IPS-18a (cell line): ENCODE measurements around the gene RASSF7.

Source experiments
- H3K27ac ChIP-seq: one replicate; pipeline ENCODE4 v1.5.1; 2013; ENCODE audit warnings: low read length
- H3K27me3 ChIP-seq: one replicate; pipeline ENCODE4 v1.6.1; 2013; ENCODE audit warnings: mild to moderate bottlenecking, low read length; ENCODE audit not compliant: control insufficient read depth, insufficient read depth
- H3K36me3 ChIP-seq: one replicate; pipeline ENCODE4 v1.6.1; 2013; ENCODE audit warnings: low read depth, low read length; ENCODE audit not compliant: control insufficient read depth
- H3K4me1 ChIP-seq: one replicate; pipeline ENCODE4 v1.6.1; 2013; ENCODE audit warnings: low read depth, low read length; ENCODE audit not compliant: control insufficient read depth
- H3K4me3 ChIP-seq: one replicate; pipeline ENCODE4 v1.5.1; 2013; ENCODE audit warnings: low read length
- H3K9ac ChIP-seq: one replicate; pipeline ENCODE4 v1.6.1; 2013; ENCODE audit warnings: mild to moderate bottlenecking, low read length, moderate library complexity
- H3K9me3 ChIP-seq: one replicate; pipeline ENCODE4 v1.6.1; 2013; ENCODE audit warnings: low read depth, low read length; ENCODE audit not compliant: control insufficient read depth

RASSF7 gene

GRCh38 chr11:605286-606129 lies 44.7 kb downstream of the RASSF7 start:
- no peaks in the 10 kb centered on the region for H3K27me3 ChIP-seq
- H3K4me3 ChIP-seq: no peak overlapping the region
- no peaks in the 10 kb centered on the region for H3K4me1 ChIP-seq
- H3K36me3 ChIP-seq: peaks cover 85% of the 10 kb centered on the region
- H3K9ac ChIP-seq: no peak overlapping the region
- no peak overlapping the region for H3K27ac ChIP-seq
- H3K9me3 ChIP-seq: no peaks in the 10 kb centered on the region

DNA sequence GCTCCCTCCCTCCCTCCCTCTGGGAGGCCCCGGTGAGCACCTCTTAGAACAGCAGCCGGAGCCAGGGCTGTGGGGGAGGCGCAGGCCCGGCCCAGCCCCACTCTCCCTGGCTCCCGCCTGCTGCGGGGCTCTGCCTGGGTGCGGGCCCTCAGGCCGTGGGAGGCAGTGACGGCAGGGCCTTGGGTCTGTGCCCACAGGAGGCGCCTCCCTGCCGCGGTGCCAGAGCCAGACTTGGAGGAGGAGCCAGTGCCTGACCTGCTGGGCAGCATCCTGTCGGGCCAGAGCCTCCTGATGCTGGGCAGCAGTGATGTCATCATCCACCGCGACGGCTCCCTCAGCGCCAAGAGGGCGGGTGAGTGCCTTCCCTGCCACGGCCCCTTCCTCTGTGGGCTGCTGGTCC lies 45.5 kb downstream of the RASSF7 start:
- Histone ChIP-seq H3K4me3 (no peak overlapping the region), H3K36me3 (peaks cover 87% of the 10 kb centered on the region), H3K4me1 (no peaks in the 10 kb centered on the region), H3K27ac (no peak overlapping the region), H3K9me3 (no peaks in the 10 kb centered on the region), H3K9ac (no peak overlapping the region), H3K27me3 (no peaks in the 10 kb centered on the region)

DNA sequence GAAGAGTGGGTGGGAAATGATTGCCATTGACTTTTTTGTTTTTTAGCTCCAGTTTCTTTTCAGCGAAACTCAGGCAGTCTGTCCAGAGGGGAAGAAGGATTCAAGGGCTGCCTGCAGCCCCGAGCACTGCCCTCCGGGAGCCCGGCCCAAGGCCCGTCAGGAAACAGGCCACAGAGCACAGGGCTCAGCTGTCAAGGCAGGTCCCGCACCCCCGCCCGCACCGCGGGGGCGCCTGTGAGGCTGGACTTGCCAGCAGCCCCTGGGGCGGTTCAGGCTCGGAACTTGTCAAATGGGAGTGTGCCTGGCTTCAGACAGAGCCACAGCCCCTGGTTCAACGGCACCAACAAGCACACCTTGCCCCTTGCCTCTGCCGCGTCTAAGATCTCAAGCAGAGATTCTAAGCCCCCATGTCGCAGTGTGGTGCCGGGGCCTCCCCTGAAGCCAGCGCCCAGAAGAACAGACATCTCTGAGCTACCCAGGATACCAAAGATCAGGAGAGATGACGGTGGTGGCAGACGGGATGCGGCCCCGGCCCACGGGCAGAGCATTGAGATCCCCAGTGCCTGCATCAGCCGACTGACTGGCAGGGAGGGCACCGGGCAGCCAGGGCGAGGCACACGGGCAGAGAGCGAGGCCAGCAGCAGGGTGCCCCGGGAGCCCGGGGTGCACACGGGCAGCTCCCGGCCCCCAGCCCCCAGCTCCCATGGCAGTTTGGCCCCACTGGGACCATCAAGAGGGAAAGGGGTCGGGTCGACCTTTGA lies 46.4 kb downstream of the RASSF7 start:
- Histone ChIP-seq H3K27me3 (no peaks in the 10 kb centered on the region), H3K36me3 (peaks cover 80% of the 10 kb centered on the region), H3K9ac (no peak overlapping the region), H3K9me3 (no peaks in the 10 kb centered on the region), H3K4me1 (no peaks in the 10 kb centered on the region), H3K4me3 (no peak overlapping the region), H3K27ac (no peak overlapping the region)

GRCh38 chr11:607971-608659 lies 47.3 kb downstream of the RASSF7 start:
- Histone ChIP-seq H3K27ac (no peak overlapping the region), H3K9me3 (no peaks in the 10 kb centered on the region), H3K9ac (no peak overlapping the region), H3K27me3 (no peaks in the 10 kb centered on the region), H3K4me3 (no peak overlapping the region), H3K4me1 (no peaks in the 10 kb centered on the region), H3K36me3 (peaks cover 79% of the 10 kb centered on the region)

- H3K27me3 ChIP-seq: no peaks in the 10 kb centered on the region
- H3K9me3 ChIP-seq: no peaks in the 10 kb centered on the region
- no peaks in the 10 kb centered on the region for H3K4me1 ChIP-seq
- H3K9ac ChIP-seq: no peak overlapping the region
- H3K4me3 ChIP-seq: no peak overlapping the region
- H3K27ac ChIP-seq: no peak overlapping the region
- H3K36me3 ChIP-seq: peaks cover 74% of the 10 kb centered on the region
Observed at GRCh38 chr11:608791-609251, 48.1 kb downstream of the RASSF7 start.

DNA sequence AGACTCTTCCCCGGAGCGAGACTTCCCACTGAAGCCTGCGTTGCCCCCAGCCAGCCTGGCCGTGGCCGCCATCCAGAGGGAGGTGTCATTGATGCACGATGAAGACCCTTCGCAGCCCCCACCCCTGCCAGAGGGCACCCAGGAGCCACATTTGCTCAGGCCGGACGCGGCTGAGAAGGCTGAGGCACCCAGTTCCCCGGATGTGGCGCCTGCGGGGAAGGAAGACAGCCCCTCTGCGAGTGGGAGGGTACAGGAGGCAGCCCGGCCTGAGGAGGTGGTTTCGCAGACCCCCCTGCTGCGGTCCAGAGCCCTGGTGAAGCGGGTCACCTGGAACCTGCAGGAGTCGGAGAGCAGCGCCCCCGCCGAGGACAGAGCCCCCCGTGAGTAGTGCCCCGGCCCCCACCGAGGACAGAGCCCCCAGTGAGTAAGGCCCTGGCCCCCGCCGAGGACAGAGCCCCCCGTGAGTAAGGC lies 48.6 kb downstream of the RASSF7 start:
- Histone ChIP-seq H3K9ac (no peak overlapping the region), H3K4me1 (no peaks in the 10 kb centered on the region), H3K27me3 (no peaks in the 10 kb centered on the region), H3K36me3 (peaks cover 68% of the 10 kb centered on the region), H3K27ac (no peak overlapping the region), H3K4me3 (no peak overlapping the region), H3K9me3 (no peaks in the 10 kb centered on the region)

- Histone ChIP-seq H3K9ac (no peak overlapping the region), H3K4me3 (no peak overlapping the region), H3K9me3 (no peaks in the 10 kb centered on the region), H3K27ac (no peak overlapping the region), H3K36me3 (peaks cover 59% of the 10 kb centered on the region), H3K4me1 (no peaks in the 10 kb centered on the region), H3K27me3 (no peaks in the 10 kb centered on the region)
Observed at GRCh38 chr11:610146-610801, 49.5 kb downstream of the RASSF7 start.

DNA sequence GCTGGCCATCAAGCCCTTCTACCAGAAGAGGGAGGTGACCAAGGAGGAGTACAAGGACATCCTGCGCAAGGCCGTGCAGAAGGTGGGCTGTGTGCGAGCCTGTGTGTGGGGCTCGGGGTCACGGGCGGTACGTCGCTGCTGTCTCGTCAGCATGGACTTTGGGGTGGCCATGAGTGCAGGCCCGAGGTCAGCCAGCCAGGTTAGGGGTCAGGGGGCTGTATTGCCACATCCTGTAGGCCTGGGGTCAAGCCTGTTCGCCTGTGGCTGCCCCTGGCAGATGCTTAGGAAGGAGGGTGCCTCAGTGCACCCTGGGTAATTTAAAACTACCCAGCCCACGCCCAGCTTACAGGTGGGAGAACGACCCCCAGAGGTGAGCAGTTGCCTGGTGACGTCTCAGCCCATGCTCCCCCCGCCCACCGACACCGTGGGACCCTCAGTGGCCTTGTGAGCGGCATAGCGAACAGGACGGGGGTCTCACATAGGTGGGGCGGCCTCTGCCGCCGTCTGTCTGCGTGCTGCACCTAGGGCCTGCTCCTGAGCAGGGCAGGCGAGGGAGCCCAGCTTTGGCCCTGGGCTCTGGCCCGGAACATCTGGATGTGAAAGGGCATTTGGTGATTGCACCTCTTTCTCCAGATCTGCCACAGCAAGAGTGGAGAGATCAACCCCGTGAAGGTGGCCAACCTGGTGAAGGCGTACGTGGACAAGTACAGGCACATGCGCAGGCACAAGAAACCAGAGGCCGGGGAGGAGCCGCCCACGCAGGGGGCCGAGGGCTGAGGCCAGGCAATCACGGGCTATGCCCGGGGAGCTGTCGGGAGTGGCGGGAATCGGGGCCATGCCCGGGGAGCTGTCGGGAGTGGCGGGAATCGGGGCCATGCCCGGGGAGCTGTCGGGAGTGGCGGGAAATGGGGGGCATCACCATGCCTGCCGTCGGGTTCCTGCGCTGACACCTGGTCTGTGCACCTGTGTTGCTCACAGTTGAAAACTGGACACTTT lies 50.5 kb downstream of the RASSF7 start:
- Histone ChIP-seq H3K4me3 (no peak overlapping the region), H3K9me3 (no peaks in the 10 kb centered on the region), H3K27me3 (no peaks in the 10 kb centered on the region), H3K9ac (no peak overlapping the region), H3K36me3 (peaks cover 49% of the 10 kb centered on the region), H3K27ac (no peak overlapping the region), H3K4me1 (no peaks in the 10 kb centered on the region)

DNA sequence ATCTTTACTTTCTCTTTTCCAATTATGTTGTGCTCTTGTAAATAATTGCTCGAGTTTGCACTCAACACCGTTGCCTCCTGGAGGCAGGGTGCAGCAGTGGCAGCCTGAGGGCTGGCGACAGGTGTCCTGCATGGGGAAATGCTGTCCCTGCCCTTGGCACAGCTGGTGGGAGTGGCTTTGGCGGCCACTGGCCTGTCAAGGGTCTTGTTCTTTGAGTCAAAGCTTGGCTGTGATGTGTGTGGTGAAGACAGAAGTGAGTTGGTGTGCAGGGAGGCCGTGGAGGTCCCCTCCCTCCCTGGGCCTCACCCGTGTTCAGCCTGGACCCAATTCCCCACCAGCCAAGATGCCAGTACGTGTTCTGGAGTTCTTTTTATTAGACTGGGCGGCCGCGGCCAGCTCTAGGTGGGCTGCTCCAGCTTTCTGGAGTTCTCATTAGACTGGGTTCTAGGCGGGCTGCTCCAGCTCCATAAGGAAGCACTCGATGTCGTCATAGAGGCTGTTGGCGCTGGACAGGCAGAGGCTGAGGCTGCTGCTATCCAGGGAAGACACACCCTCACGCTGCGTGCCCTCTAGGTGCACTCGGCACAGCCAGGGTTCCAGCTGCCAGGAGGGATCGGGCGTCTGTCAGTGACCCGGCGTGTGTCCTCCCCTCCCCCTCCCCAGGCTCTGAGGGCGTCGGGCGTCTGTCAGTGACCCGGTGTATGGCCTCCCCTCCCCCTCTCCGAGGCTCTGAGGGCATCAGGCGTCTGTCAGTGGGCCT lies 51.6 kb downstream of the RASSF7 start:
- no peak overlapping the region for H3K4me3 ChIP-seq
- H3K4me1 ChIP-seq: no peaks in the 10 kb centered on the region
- H3K36me3 ChIP-seq: peaks cover 38% of the 10 kb centered on the region
- H3K27me3 ChIP-seq: no peaks in the 10 kb centered on the region
- no peak overlapping the region for H3K9ac ChIP-seq
- H3K9me3 ChIP-seq: no peaks in the 10 kb centered on the region
- H3K27ac ChIP-seq: no peak overlapping the region

DNA sequence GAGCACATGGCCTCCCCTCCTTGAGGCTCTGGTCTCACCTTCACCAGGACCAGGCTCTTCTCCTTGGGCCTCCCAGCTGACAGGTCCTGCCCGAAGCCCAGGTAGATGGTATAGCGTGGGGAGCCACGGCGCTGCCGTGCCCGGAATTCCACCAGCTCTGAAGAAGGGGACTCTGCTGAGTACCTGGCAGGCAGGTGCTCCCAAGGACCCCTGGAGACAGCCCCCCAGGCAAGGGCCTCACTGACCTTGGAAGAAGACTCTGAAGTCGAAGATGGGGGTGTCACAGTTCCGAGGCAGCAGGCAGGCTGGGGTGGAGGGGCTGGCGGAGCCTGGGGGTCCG lies 52.2 kb downstream of the RASSF7 start:
- no peak overlapping the region for H3K4me3 ChIP-seq
- no peaks in the 10 kb centered on the region for H3K9me3 ChIP-seq
- no peak overlapping the region for H3K9ac ChIP-seq
- H3K36me3 ChIP-seq: peaks cover 33% of the 10 kb centered on the region
- no peak overlapping the region for H3K27ac ChIP-seq
- H3K27me3 ChIP-seq: no peaks in the 10 kb centered on the region
- H3K4me1 ChIP-seq: no peaks in the 10 kb centered on the region
